AG04449 (cell line): ENCODE results near the gene CYYR1.

Experiments used
- CTCF ChIA-PET: fragments of 350-600 bp; formaldehyde crosslinking; extraction: SDS; loops from one replicate; lab custom pipeline; 2021; ENCODE audit warnings: antibody characterized with exemption; lab: Yijun Ruan, JAX
- POLR2A ChIA-PET: fragments of 400-600, 350-600 bp; formaldehyde crosslinking; extraction: SDS; loops from one replicate; lab custom pipeline; 2020; ENCODE audit warnings: antibody characterized with exemption, inconsistent platforms; lab: Yijun Ruan, JAX
- DNase-seq: peaks from one replicate; pipeline ENCODE4 v3.0.0-alpha.2; 2010; ENCODE audit warnings: low read depth, low spot score
- H3K4me3 ChIP-seq: 2 replicates; pipeline ENCODE4 v1.5.1; 2011; ENCODE audit warnings: low read depth, mild to moderate bottlenecking, control low read depth, low read length
- TF ChIP-seq, protein P1 (sequence below): IDR thresholded peaks from one replicate; pipeline ENCODE4 v1.5.1; 2011; ENCODE audit warnings: mild to moderate bottlenecking, moderate library complexity, low read length, control low read depth, inconsistent platforms; ENCODE audit not compliant: insufficient read depth; ENCODE audit errors: missing control alignments

The CYYR1 gene

DNA sequence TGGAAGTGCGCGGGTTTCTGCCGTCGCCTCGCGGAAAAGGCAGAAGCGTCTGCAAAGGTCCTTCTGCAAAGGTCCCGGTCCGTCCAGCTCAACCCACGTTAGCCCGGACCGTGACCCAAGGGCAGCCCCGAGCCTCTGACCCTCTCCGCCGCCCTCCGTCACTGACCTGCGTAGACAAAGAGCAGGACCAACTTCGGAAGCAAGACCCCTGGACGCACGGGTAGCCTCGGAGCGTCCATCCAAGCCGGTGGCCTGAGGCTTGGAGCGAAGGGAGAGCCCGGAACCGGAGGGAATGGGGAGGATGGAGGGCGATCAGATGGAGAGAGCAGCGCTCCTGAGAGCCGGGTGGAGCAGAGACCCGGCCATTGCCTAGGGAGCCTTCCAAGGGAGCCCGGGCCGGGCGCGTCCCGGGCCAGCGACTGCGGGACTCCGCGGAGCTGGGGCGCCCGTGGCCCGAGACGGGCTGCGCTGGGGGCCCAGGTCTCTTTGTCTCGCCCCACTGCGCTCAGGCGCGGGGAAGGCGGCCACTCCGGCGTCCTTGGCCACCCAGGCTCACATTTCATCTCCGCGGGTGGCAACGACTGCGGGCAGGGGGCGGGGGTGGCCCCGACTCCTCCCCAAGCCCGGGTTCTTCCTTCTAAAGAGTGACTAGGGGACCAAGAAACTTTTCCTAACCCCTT, at the start of gene CYYR1:
TSS of gene CYYR1 (minus strand) at position 585 of the 680 bp plus-strand sequence. CDS start at position 239, 346 bp downstream.
- TF ChIP-seq, protein P1, sequence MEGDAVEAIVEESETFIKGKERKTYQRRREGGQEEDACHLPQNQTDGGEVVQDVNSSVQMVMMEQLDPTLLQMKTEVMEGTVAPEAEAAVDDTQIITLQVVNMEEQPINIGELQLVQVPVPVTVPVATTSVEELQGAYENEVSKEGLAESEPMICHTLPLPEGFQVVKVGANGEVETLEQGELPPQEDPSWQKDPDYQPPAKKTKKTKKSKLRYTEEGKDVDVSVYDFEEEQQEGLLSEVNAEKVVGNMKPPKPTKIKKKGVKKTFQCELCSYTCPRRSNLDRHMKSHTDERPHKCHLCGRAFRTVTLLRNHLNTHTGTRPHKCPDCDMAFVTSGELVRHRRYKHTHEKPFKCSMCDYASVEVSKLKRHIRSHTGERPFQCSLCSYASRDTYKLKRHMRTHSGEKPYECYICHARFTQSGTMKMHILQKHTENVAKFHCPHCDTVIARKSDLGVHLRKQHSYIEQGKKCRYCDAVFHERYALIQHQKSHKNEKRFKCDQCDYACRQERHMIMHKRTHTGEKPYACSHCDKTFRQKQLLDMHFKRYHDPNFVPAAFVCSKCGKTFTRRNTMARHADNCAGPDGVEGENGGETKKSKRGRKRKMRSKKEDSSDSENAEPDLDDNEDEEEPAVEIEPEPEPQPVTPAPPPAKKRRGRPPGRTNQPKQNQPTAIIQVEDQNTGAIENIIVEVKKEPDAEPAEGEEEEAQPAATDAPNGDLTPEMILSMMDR = no peak
- CTCF ChIA-PET = no interaction called here
- peak within 1 kb of the TSS; percentile 51 for H3K4me3 ChIP-seq
- no peak for DNase-seq
- POLR2A ChIA-PET = no interaction called here

DNA sequence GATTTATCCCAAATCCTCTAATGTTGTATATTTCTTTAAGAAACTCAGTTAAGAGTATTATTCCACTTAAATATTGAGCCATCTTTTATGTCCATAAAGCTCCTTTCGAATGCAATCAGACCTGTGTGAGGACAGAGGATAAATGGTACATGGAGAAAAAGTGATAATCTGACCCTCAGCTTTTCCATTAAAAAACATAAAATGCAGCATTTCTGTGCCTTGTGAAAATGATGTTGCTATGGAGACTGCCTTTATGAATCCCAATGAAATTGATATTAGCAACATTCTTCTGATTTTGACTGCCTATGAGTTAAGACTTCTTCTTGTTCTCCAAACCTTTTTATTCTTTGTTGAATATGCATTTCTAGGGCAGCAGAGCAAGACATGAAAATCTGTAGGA, 44.1 kb upstream of the CYYR1 start:
- POLR2A ChIA-PET = interaction anchor here (0.6 kb wide), 1 partner anchor 260 kb away, joined by 3 read pairs; no protein-coding TSS in a partner anchor
- TF ChIP-seq, protein P1 = no peak
- no peak for DNase-seq
- no peak overlapping the region for H3K4me3 ChIP-seq
- CTCF ChIA-PET = no interaction called here

DNA sequence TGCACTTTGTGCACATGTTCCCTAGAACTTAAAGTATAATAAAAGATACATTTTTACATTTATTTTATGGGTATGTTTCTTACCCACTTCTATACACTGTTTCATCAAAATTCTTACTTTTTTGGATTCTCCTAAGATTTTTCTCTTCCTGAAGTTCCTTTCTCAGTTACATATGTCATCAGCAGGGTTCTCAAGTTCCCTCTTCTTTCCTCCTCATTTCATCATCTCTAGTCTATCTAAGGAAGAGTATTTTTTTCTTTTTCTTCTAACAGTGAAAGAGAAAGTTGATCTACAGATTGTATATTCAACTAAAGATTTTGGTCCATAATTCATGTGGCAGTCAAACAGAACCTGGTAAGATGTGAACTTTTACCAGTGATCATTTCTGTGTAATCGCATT, 41.2 kb upstream of the CYYR1 start:
- TF ChIP-seq, protein P1 = no peak

DNA sequence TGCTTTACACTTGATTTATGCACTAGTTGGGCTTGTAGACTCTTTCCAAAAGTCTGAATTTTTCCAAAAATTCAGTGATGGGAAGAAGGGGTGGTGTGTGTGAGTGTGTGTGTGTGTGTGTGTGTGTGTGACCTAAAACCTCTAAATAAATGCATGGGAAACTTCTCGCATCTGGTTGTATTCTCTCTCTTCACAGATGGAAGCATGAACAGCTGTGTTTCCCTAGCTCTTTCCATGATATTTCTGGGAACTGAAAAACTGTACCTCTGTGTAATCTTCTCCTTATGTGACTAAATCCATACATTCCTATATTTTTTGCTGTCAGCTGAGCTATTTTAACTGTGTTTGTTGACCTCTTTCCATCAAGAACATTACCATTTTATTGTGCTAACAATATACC, 26.2 kb upstream of the CYYR1 start:
- CTCF ChIA-PET = no interaction called here
- POLR2A ChIA-PET = no interaction called here
- H3K4me3 ChIP-seq = no peak overlapping the region
- DNase-seq = no peak
- TF ChIP-seq, protein P1 = no peak

More for the DNA sequence above, 41.2 kb upstream of the CYYR1 start:
- ChIA-PET POLR2A (no interaction called here), CTCF (no interaction called here)
- DNase-seq = no peak
- H3K4me3 ChIP-seq = no peak overlapping the region

DNA sequence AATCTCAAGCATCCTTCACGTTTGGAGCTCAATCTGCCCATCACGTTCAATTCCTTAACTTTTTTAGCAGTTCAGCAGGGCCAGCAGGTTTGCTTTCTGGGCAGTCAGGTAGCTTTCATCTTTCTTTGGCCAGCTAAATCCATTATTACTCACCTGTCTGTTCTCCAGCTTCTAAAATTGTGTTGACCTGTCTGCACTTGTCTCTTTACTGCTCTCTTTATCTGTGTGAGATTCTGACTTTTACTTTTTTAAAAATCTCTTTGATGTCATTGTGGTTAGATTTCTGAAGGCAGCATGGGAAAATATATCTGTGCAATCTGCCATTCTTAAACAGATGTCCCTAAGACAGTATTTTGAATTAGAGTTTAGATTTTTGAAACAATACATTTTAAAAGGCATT, 24.9 kb upstream of the CYYR1 start:
- no peak for DNase-seq
- TF ChIP-seq, protein P1 = no peak
- ChIA-PET POLR2A (no interaction called here), CTCF (no interaction called here)
- no peak overlapping the region for H3K4me3 ChIP-seq

DNA sequence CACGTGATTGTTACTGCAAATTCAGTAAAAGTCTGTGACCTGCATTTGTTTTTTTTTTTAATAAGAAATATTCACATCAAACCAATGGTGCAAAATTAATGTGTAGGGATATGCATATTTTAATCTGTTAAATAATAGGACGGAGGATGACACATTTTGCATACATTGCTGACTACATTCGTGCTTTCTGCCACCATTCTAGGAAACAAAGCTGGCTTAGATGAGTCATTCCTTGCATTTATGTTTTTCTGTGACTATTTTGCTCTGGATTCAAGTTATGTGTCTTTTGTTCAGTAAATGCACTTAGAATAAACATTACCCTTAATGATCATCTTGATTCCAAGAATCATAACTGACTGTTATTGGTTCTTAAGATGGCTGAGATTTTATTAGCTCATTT, 23.9 kb upstream of the CYYR1 start:
- DNase-seq = no peak
- H3K4me3 ChIP-seq = no peak overlapping the region
- ChIA-PET CTCF (no interaction called here), POLR2A (no interaction called here)
- TF ChIP-seq, protein P1 = no peak
